NCI-H128 (cell line): ENCODE data around the gene ALX1.

Experiments
- DNase-seq: peaks from one replicate; lab custom pipeline; 2025; ENCODE audit not compliant: unreplicated experiment; lab: John Stamatoyannopoulos, UW

Gene ALX1

GRCh38 chr12:85280165-85280983 lies at the start of gene ALX1:
Gene ALX1 (plus strand): TSS chr12:85280220. CDS start chr12:85280262, 42 bp downstream.
- no peak for DNase-seq

- no peak for DNase-seq
These were observed 42.7 kb upstream of the ALX1 start for GRCh38 chr12:85237327-85237726.

- DNase-seq, result no peak
These were observed 35.5 kb upstream of the ALX1 start for GRCh38 chr12:85244561-85244960.

GRCh38 chr12:85253853-85254252 lies 26.2 kb upstream of the ALX1 start:
- no peak for DNase-seq

- no peak for DNase-seq
These were observed 22.3 kb upstream of the ALX1 start for GRCh38 chr12:85257671-85258070.

- no peak for DNase-seq
These were observed 19.6 kb upstream of the ALX1 start for GRCh38 chr12:85260447-85260846.

GRCh38 chr12:85260896-85261295 lies 19.1 kb upstream of the ALX1 start:
- no peak for DNase-seq

GRCh38 chr12:85266356-85266755 lies 13.7 kb upstream of the ALX1 start:
- no peak for DNase-seq

GRCh38 chr12:85273381-85274314 lies 6.4 kb upstream of the ALX1 start:
- DNase-seq, result no peak

- DNase-seq, result no peak
These were observed 5.7 kb upstream of the ALX1 start for GRCh38 chr12:85274315-85274651.

GRCh38 chr12:85275374-85275773 lies 4.6 kb upstream of the ALX1 start:
- no peak for DNase-seq

- no peak for DNase-seq
These were observed 2.8 kb upstream of the ALX1 start for GRCh38 chr12:85277191-85277590.

GRCh38 chr12:85277900-85278597 lies 2.0 kb upstream of the ALX1 start:
- DNase-seq, result no peak

GRCh38 chr12:85278598-85279448 lies 1.2 kb upstream of the ALX1 start:
- DNase-seq, result no peak

GRCh38 chr12:85279449-85280164 lies 413 bp upstream of the ALX1 start:
- no peak for DNase-seq

GRCh38 chr12:85280984-85281630 lies 1.1 kb downstream of the ALX1 start:
- no peak for DNase-seq

GRCh38 chr12:85281636-85282312 lies 1.8 kb downstream of the ALX1 start:
- no peak for DNase-seq

- DNase-seq, result no peak
These were observed 3.5 kb downstream of the ALX1 start for GRCh38 chr12:85283560-85283959.

- DNase-seq, result no peak
These were observed 16.3 kb downstream of the ALX1 start for GRCh38 chr12:85296362-85296761.
